IMR-90 (cell line): ENCODE results near the gene KPRP. TPM values are rescaled to one million over a fixed set of nuclear protein-coding genes. Genes with fewer than 3 reads are reported as not detected.

Source experiments
- ATAC-seq: fragments of 200-7000 bp; cut with Tn5 transposase; 2 replicates; pipeline ENCODE4 v1.9.1; 2020; ENCODE audit warnings: low read depth, mild to moderate bottlenecking, moderate library complexity
- BruUV-seq: library from RNA; stranded (reverse); fragments of 400-500 nt; replicated peaks from 2 replicates; lab custom pipeline; 2021; lab: Mats Ljungman, UMichigan
- CTCF ChIA-PET: fragments of 300-600 bp; formaldehyde crosslinking; extraction: SDS; loops from one replicate; lab custom pipeline; 2021; ENCODE audit warnings: antibody characterized with exemption; lab: Yijun Ruan, JAX
- POLR2A ChIA-PET: fragments of 300-600 bp; sonication (Branson Sonifier 250); formaldehyde crosslinking; loops from one replicate; lab custom pipeline; 2022; ENCODE audit warnings: antibody characterized with exemption; ENCODE audit not compliant: unreplicated experiment; lab: Charles Lee
- DNase-seq: peaks from one replicate; pipeline ENCODE4 v3.0.0; 2013
- H2AFZ ChIP-seq: replicated peaks from 2 replicates; pipeline ENCODE3; 2013; ENCODE audit warnings: low read length, mild to moderate bottlenecking; ENCODE audit not compliant: poor library complexity
- H2AK5ac ChIP-seq: 2 replicates; pipeline ENCODE4 v1.6.1; 2013; ENCODE audit warnings: low read depth, low read length, inconsistent platforms
- H2AK9ac ChIP-seq: replicated peaks from 2 replicates; pipeline ENCODE3; 2013; ENCODE audit warnings: mild to moderate bottlenecking, low read depth, low read length, moderate library complexity; ENCODE audit not compliant: poor library complexity
- H2BK120ac ChIP-seq: 2 replicates; pipeline ENCODE4 v1.6.1; 2013; ENCODE audit warnings: low read depth, low read length, inconsistent platforms
- H2BK15ac ChIP-seq: 3 replicates; pipeline ENCODE4 v1.6.1; 2013; ENCODE audit warnings: low read depth, low read length, inconsistent platforms
- H2BK20ac ChIP-seq: 2 replicates; pipeline ENCODE4 v1.6.1; 2013; ENCODE audit warnings: low read depth, mild to moderate bottlenecking, inconsistent platforms, low read length, moderate library complexity
- H2BK5ac ChIP-seq: 2 replicates; pipeline ENCODE4 v1.6.1; 2013; ENCODE audit warnings: mild to moderate bottlenecking, low read depth, low read length, inconsistent platforms; ENCODE audit not compliant: poor library complexity, severe bottlenecking
- H3K14ac ChIP-seq: replicated peaks from 2 replicates; pipeline ENCODE4 v1.6.1; 2013; ENCODE audit warnings: low read depth, low read length, inconsistent platforms
- H3K18ac ChIP-seq: 2 replicates; pipeline ENCODE4 v1.6.1; 2013; ENCODE audit warnings: low read depth, low read length, control low read depth
- H3K23ac ChIP-seq: 2 replicates; pipeline ENCODE4 v1.6.1; 2013; ENCODE audit warnings: low read depth, low read length, inconsistent platforms
- H3K27ac ChIP-seq: 2 replicates; pipeline ENCODE4 v1.5.1; 2013; ENCODE audit warnings: mild to moderate bottlenecking, control low read depth, low read length; ENCODE audit not compliant: insufficient read depth
- H3K27me3 ChIP-seq: 2 replicates; pipeline ENCODE4 v1.6.1; 2013; ENCODE audit warnings: low read length; ENCODE audit not compliant: control insufficient read depth, insufficient read depth
- H3K36me3 ChIP-seq: 2 replicates; pipeline ENCODE4 v1.6.1; 2013; ENCODE audit warnings: low read length, mixed read lengths; ENCODE audit not compliant: control insufficient read depth, insufficient read depth
- H3K4ac ChIP-seq: 2 replicates; pipeline ENCODE4 v1.6.1; 2013; ENCODE audit warnings: low read depth, low read length, inconsistent platforms
- H3K4me1 ChIP-seq: 2 replicates; pipeline ENCODE4 v1.6.1; 2013; ENCODE audit warnings: low read length, mixed read lengths; ENCODE audit not compliant: control insufficient read depth, insufficient read depth
- H3K4me2 ChIP-seq: 2 replicates; pipeline ENCODE4 v1.6.1; 2013; ENCODE audit warnings: low read depth, mild to moderate bottlenecking, control low read depth, low read length, moderate library complexity
- H3K4me3 ChIP-seq: 2 replicates; pipeline ENCODE4 v1.5.1; 2013; ENCODE audit warnings: low read depth, mild to moderate bottlenecking, control low read depth, low read length, moderate library complexity; ENCODE audit not compliant: insufficient read depth
- H3K56ac ChIP-seq: 2 replicates; pipeline ENCODE4 v1.6.1; 2013; ENCODE audit warnings: low read length, inconsistent platforms; ENCODE audit not compliant: insufficient read depth; ENCODE audit errors: extremely low read depth
- H3K79me1 ChIP-seq, 2 experiments: 2 replicates each; pipeline ENCODE4 v1.6.1; 2013; ENCODE audit warnings: low read length in 2 of 2, inconsistent platforms in 1 of 2, low read depth in 1 of 2
- H3K9ac ChIP-seq: 2 replicates; pipeline ENCODE4 v1.6.1; 2013; ENCODE audit warnings: low read depth, low read length, control low read depth
- H3K9me1 ChIP-seq: 2 replicates; pipeline ENCODE4 v1.6.1; 2013; ENCODE audit warnings: low read length, inconsistent platforms; ENCODE audit not compliant: insufficient read depth
- H3K9me3 ChIP-seq: 2 replicates; pipeline ENCODE4 v1.6.1; 2013; ENCODE audit warnings: low read length; ENCODE audit not compliant: control insufficient read depth, insufficient read depth
- H4K20me1 ChIP-seq: 2 replicates; pipeline ENCODE4 v1.6.1; 2013; ENCODE audit warnings: low read length, inconsistent platforms; ENCODE audit not compliant: insufficient read depth
- H4K5ac ChIP-seq: 2 replicates; pipeline ENCODE4 v1.6.1; 2013; ENCODE audit warnings: mild to moderate bottlenecking, low read depth, low read length, control low read depth
- H4K8ac ChIP-seq, 2 experiments: 2 replicates each; pipeline ENCODE4 v1.6.1; 2013; ENCODE audit warnings: low read depth in 2 of 2, low read length in 2 of 2, control low read depth in 1 of 2, inconsistent platforms in 1 of 2
- H4K91ac ChIP-seq: 2 replicates; pipeline ENCODE4 v1.6.1; 2013; ENCODE audit warnings: low read depth, low read length, inconsistent platforms; ENCODE audit not compliant: insufficient read depth
- CHD1 ChIP-seq: IDR thresholded peaks from 2 replicates; pipeline ENCODE4 v1.6.1; 2012; ENCODE audit warnings: low read depth, low read length, improper control_type of control experiment
- FOS ChIP-seq: fragments of 150-350 bp; IDR thresholded peaks from 2 replicates; pipeline ENCODE4 v1.6.1; 2016; ENCODE audit warnings: low read depth, low read length
- MAZ ChIP-seq: IDR thresholded peaks from 2 replicates; pipeline ENCODE4 v1.6.1; 2012; ENCODE audit warnings: low read depth, mild to moderate bottlenecking, low read length, improper control_type of control experiment, moderate library complexity, borderline replicate concordance
- RAD21 ChIP-seq: IDR thresholded peaks from 2 replicates; pipeline ENCODE4 v1.6.1; 2012; ENCODE audit warnings: low read length, improper control_type of control experiment
- WGBS, 2 experiments: methylation state at CpG; one replicate each; pipeline versions ENCODE4 v1.1.5 to v1.1.7; 2013; ENCODE audit warnings: missing lambda C conversion rate in 2 of 2; ENCODE audit not compliant: insufficient read length in 1 of 2; ENCODE audit errors: extremely low coverage in 2 of 2; 5-methylcytosine and 5-hydroxymethylcytosine counted together
- dilution Hi-C: fragments of 300-500 bp; cut with HindIII; formaldehyde crosslinking; loops from one replicate; pipeline ENCODE4 v1.14.3; 2018; ENCODE audit warnings: low sequenced_read_pairs; ENCODE audit not compliant: unreplicated experiment
- in situ Hi-C: fragments of 300-500 bp; cut with MboI; formaldehyde crosslinking; loops from 3 replicates; pipeline ENCODE4 v1.14.3; 2019; ENCODE audit warnings: low sequenced_read_pairs, inconsistent platforms, mixed read lengths
- intact Hi-C: fragments of 100-400 bp; cut with micrococcal nuclease; formaldehyde crosslinking; loops from 2 replicates; pipeline ENCODE4 v1.10.0; 2022
- polyA plus RNA-seq, 3 experiments: library from polyadenylated mRNA; depleted of rRNA; stranded (reverse); fragments of >200 nt; gene quantifications; 2 replicates each; pipeline ENCODE4 v1.2.3, GENCODE V29; 2012; ENCODE audit warnings: low replicate concordance in 1 of 3
- total RNA-seq: library from RNA; depleted of rRNA; stranded (reverse); fragments of >200 nt; gene quantifications from 2 replicates; pipeline ENCODE4 v1.2.3, GENCODE V29; 2012

Gene KPRP
- total and polyA plus RNA-seq, 2 of the 4 experiments (the other 2 are of a cell fraction) = not detected

- H2BK120ac ChIP-seq = no peak overlapping the region
- no peak overlapping the region for H3K27ac ChIP-seq
- no peak overlapping the region for H2AK5ac ChIP-seq
- no peak overlapping the region for H2BK20ac ChIP-seq
- no TSS peak for BruUV-seq
- no peak overlapping the region for H3K14ac ChIP-seq
- ChIA-PET CTCF (no interaction called here), POLR2A (no interaction called here)
- H4K8ac ChIP-seq = no peak overlapping the region
- no peak overlapping the region for H2BK15ac ChIP-seq
- H2BK5ac ChIP-seq = no peak overlapping the region
- H3K23ac ChIP-seq = no peak overlapping the region
- TF ChIP-seq RAD21 = no peak
- TF ChIP-seq FOS = no peak
- TF ChIP-seq MAZ = no peak
- TF ChIP-seq CHD1 = no peak
- H3K4me3 ChIP-seq = no peak overlapping the region
- no peak for DNase-seq
- dilution Hi-C loops (no loop called here), in situ Hi-C loops (no loop called here), intact Hi-C loops (no loop called here)
- no peak overlapping the region for H3K4ac ChIP-seq
- no peaks in the 10 kb centered on the region for H3K27me3 ChIP-seq
- ATAC-seq = no peak
- H4K5ac ChIP-seq = no peak overlapping the region
- no peak overlapping the region for H2AK9ac ChIP-seq
- 72% methylated on average over 16 of the region's 31 CpGs; no CpG with 5 or more reads in 1 of the 2 experiments for WGBS, 2 experiments
- H3K4me2 ChIP-seq = no peak overlapping the region
- no peak overlapping the region for H4K91ac ChIP-seq
- H3K4me1 ChIP-seq = no peaks in the 10 kb centered on the region
- no peak overlapping the region for H3K56ac ChIP-seq
- no peak overlapping the region for H3K9ac ChIP-seq
- no peaks in the 10 kb centered on the region for H4K20me1 ChIP-seq
- no peaks in the 10 kb centered on the region for H3K79me1 ChIP-seq
- H3K9me1 ChIP-seq = no peaks in the 10 kb centered on the region
- no peak overlapping the region for H3K18ac ChIP-seq
- H3K9me3 ChIP-seq = no peaks in the 10 kb centered on the region; the same call in 1 of the 2 replicates
- no peak overlapping the region for H2AFZ ChIP-seq
- H3K36me3 ChIP-seq = no peaks in the 10 kb centered on the region
Measured at GRCh38 chr1:152760551-152761190, 2.8 kb downstream of the KPRP start.
